GM18499 (cell line): ENCODE measurements around the gene KRTAP1-5.
"Not testable (repeated sequence)": the region's sequence is repeated elsewhere in the genome, so short reads cannot be mapped to it uniquely, and the experiment has no call there.

Source experiments
- ATAC-seq: cut with Tn5 transposase; IDR thresholded peaks from one replicate; pipeline ENCODE4 v1.9.1; 2021; ENCODE audit warnings: moderate number of reproducible peaks; ENCODE audit not compliant: insufficient read depth, unreplicated experiment

The KRTAP1-5 gene

GRCh38 chr17:41049110-41049509 is 22.1 kb upstream of the KRTAP1-5 start:
- ATAC-seq: no peak

- ATAC-seq: no peak
These were observed 21.4 kb upstream of the KRTAP1-5 start for GRCh38 chr17:41048441-41048840.

GRCh38 chr17:41046735-41047465 is 19.9 kb upstream of the KRTAP1-5 start, which contains the start of gene KRTAP2-1:
KRTAP2-1 (minus strand) TSS chr17:41047316; CDS start chr17:41047267, 49 bp downstream.
- not testable (repeated sequence) for ATAC-seq

GRCh38 chr17:41042953-41043352 is 15.9 kb upstream of the KRTAP1-5 start:
- no peak for ATAC-seq

- ATAC-seq: not testable (repeated sequence)
These were observed 14.0 kb upstream of the KRTAP1-5 start, which contains the start of gene KRTAP1-1 for GRCh38 chr17:41040783-41041571. KRTAP1-1 (minus strand) TSS chr17:41041450; CDS start chr17:41041397, 53 bp downstream.

GRCh38 chr17:41037853-41038350 is 10.9 kb upstream of the KRTAP1-5 start:
- ATAC-seq: no peak

GRCh38 chr17:41034346-41034935 is 7.4 kb upstream of the KRTAP1-5 start, which contains the start of gene KRTAP1-3:
KRTAP1-3 (minus strand) TSS chr17:41034874; CDS start chr17:41034821, 53 bp downstream.
- ATAC-seq: not testable (repeated sequence)

GRCh38 chr17:41029633-41030245 is 2.7 kb upstream of the KRTAP1-5 start, which contains the start of gene KRTAP1-4:
KRTAP1-4 (minus strand) TSS chr17:41030195; CDS start chr17:41030078, 117 bp downstream.
- no peak for ATAC-seq

GRCh38 chr17:41024697-41025096 is 2.3 kb downstream of the KRTAP1-5 start:
- no peak for ATAC-seq

- ATAC-seq: no peak
These were observed 6.7 kb downstream of the KRTAP1-5 start for GRCh38 chr17:41020336-41020735.

- no peak for ATAC-seq
These were observed 7.6 kb downstream of the KRTAP1-5 start for GRCh38 chr17:41019415-41019814.

- no peak for ATAC-seq
These were observed 8.5 kb downstream of the KRTAP1-5 start for GRCh38 chr17:41018541-41018940.

GRCh38 chr17:41016578-41017215 is 10.3 kb downstream of the KRTAP1-5 start:
- no peak for ATAC-seq

GRCh38 chr17:41015454-41015853 is 11.6 kb downstream of the KRTAP1-5 start:
- ATAC-seq: no peak

GRCh38 chr17:41013606-41014005 is 13.4 kb downstream of the KRTAP1-5 start:
- ATAC-seq: no peak

GRCh38 chr17:41013181-41013580 is 13.8 kb downstream of the KRTAP1-5 start:
- no peak for ATAC-seq

GRCh38 chr17:41012326-41013120 is 14.5 kb downstream of the KRTAP1-5 start:
- no peak for ATAC-seq

- no peak for ATAC-seq
These were observed 16.6 kb downstream of the KRTAP1-5 start for GRCh38 chr17:41010441-41010840.

- ATAC-seq: no peak
These were observed 17.1 kb downstream of the KRTAP1-5 start for GRCh38 chr17:41009936-41010335.
